Measurements from ENCODE around the gene IQSEC1. TPM values are rescaled to one million over a fixed set of nuclear protein-coding genes. Genes with fewer than 3 reads are reported as not detected.

Gene IQSEC1
- total and polyA plus RNA-seq, 2 of the 8 experiments (the other 6 are each of a cell fraction or from before 2014, with no cell fraction given) = 6.8 to 28.8 TPM

GRCh38 chr3:13080591-13080990, 7.4 kb upstream of the IQSEC1 start:
- TF ChIP-seq SAP30 (IDR thresholded peaks at IDR 0.05; ENCODE audit: insufficient read depth, insufficient replicate concordance, low read length) (no peak), BCL11A (IDR thresholded peaks at IDR 0.05; ENCODE audit: low read depth in 2 of 2, low read length in 2 of 2) (no peak), KDM4A (IDR thresholded peaks at IDR 0.05; ENCODE audit: low read depth, low read length, severe bottlenecking) (no peak), YY1 (IDR thresholded peaks at IDR 0.05; ENCODE audit: low read depth, low read length) (no peak), POU5F1 (IDR thresholded peaks at IDR 0.05; ENCODE audit: low read depth, low read length) (no peak), RBBP5 (IDR thresholded peaks at IDR 0.05; ENCODE audit: borderline replicate concordance, low read depth, low read length) (no peak), CBX5 (IDR thresholded peaks at IDR 0.05; ENCODE audit: low read depth, low read length) (no peak), CEBPB (IDR thresholded peaks at IDR 0.05; ENCODE audit: low read depth, low read length) (no peak), TCF12 (IDR thresholded peaks at IDR 0.05; ENCODE audit: low read depth, low read length) (no peak), KDM1A (IDR thresholded peaks at IDR 0.05; ENCODE audit: borderline replicate concordance, low read length) (no peak), RXRA (IDR thresholded peaks at IDR 0.05; ENCODE audit: insufficient read depth, low read depth, low read length) (no peak), KDM5A (IDR thresholded peaks at IDR 0.05; ENCODE audit: low read length) (no peak), RAD21 (IDR thresholded peaks at IDR 0.05 in 1 of 2, conservative IDR thresholded peaks at IDR 0.05 in 1 of 2; ENCODE audit: low read depth in 2 of 2, low read length in 2 of 2) (no peak), SIX5 (IDR thresholded peaks at IDR 0.05; ENCODE audit: low read depth, low read length) (no peak)
- POLR2A ChIA-PET (ENCODE audit: partially characterized antibody) = no interaction called here

More at GRCh38 chr3:13080591-13080990, 7.4 kb upstream of the IQSEC1 start:
- Histone ChIP-seq H2BK20ac (ENCODE audit: low read length) (no peak overlapping the region), H2BK15ac (ENCODE audit: low read length) (no peak overlapping the region), H3K4me2 (ENCODE audit: insufficient read depth in 1 of 2, low read depth in 2 of 2, low read length in 2 of 2) (no peak overlapping the region), H3K23me2 (ENCODE audit: low read depth, low read length) (no peaks in the 10 kb centered on the region; the same call in 1 of the 2 replicates), H2BK120ac (replicated peaks; ENCODE audit: low read depth, low read length) (no peak overlapping the region), H3K79me2 (ENCODE audit: control insufficient read depth in 1 of 2, insufficient read depth in 2 of 2, low read length in 2 of 2) (no peaks in the 10 kb centered on the region), H3K36me3 (ENCODE audit: control insufficient read depth in 2 of 4, insufficient read depth in 4 of 4, low read length in 3 of 4) (no peaks in the 10 kb centered on the region), H3K27me3 (replicated peaks in 1 of 4; ENCODE audit: control insufficient read depth in 3 of 4, extremely low read depth in 1 of 4, insufficient read depth in 3 of 4, low read length in 3 of 4) (peaks cover 0 to 2% (median 0%) of the 10 kb centered on the region in 4 experiments; a peak in 3 of 7 replicates), H3K79me1 (ENCODE audit: low read depth, low read length) (no peaks in the 10 kb centered on the region), H3K56ac (replicated peaks; ENCODE audit: insufficient read length, low read depth, low read length) (no peak overlapping the region), H3K4me3 (ENCODE audit: extremely low read depth in 1 of 4, insufficient read depth in 2 of 4, low read depth in 3 of 4, low read length in 4 of 4) (no peak overlapping the region), H2AFZ (ENCODE audit: low read length) (no peak overlapping the region), H3K14ac (ENCODE audit: insufficient read length) (no peak overlapping the region), H4K5ac (ENCODE audit: insufficient read length, low read depth, low read length) (no peak overlapping the region), H4K91ac (replicated peaks; ENCODE audit: insufficient read length, low read length) (no peak overlapping the region), H3K18ac (ENCODE audit: extremely low read depth, low read length) (no peak overlapping the region), H3K4ac (replicated peaks; ENCODE audit: insufficient read length, low read depth, low read length) (no peak overlapping the region), H3K23ac (ENCODE audit: insufficient read length) (no peak overlapping the region), H2AK5ac (ENCODE audit: low read depth, low read length) (no peak overlapping the region), H3K4me1 (replicated peaks in 1 of 4; ENCODE audit: control insufficient read depth in 3 of 4, insufficient read depth in 4 of 4, low read length in 3 of 4) (peaks cover 0 to 3% (median 0%) of the 10 kb centered on the region in 4 experiments; a peak in 1 of 7 replicates), H2BK12ac (ENCODE audit: low read depth, low read length) (no peak overlapping the region), H4K20me1 (replicated peaks in 1 of 2; ENCODE audit: control insufficient read depth in 1 of 2, insufficient read depth in 2 of 2, low read length in 2 of 2) (no peaks in the 10 kb centered on the region), H4K8ac (ENCODE audit: extremely low read depth, insufficient read depth, low read length) (no peak overlapping the region), H3K27ac (ENCODE audit: low read depth, low read length) (no peak overlapping the region), H3K9me3 (ENCODE audit: insufficient read depth in 2 of 2, low read depth in 1 of 2, low read length in 1 of 2) (no peaks in the 10 kb centered on the region), H2BK5ac (ENCODE audit: low read depth, low read length) (no peak overlapping the region), H3K9ac (replicated peaks in 1 of 4; ENCODE audit: extremely low read depth in 1 of 4, low read depth in 3 of 4, low read length in 3 of 4) (no peak overlapping the region)
- CTCF ChIA-PET (ENCODE audit: partially characterized antibody) = interaction anchor here (0.9 to 4.2 kb wide), 3 partner anchors 11 to 162 kb away, joined by 3 to 47 read pairs (median 5); no protein-coding TSS in a partner anchor
- WGBS, 2 experiments (ENCODE audit: extremely low coverage in 1 of 2, insufficient coverage in 1 of 2, insufficient read length in 1 of 2, insufficient replicate concordance in 2 of 2, low coverage in 1 of 2, low lambda C conversion rate in 2 of 2, missing lambda C conversion rate in 1 of 2) = 76% methylated on average over 8 of the region's 8 CpGs; no CpG with 5 or more reads in 1 of the 2 experiments
- FAIRE-seq = no peak
- DNase-seq (ENCODE audit: low read depth in 1 of 2, low spot score in 2 of 2) = no peak
